SW 1271 (cell line): ENCODE results near the gene OR1J4.
A peak's percentile ranks its signal among the peaks of the same experiment; 100 is the strongest.
"Not testable (repeated sequence)": the region's sequence is repeated elsewhere in the genome, so short reads cannot be mapped to it uniquely, and the experiment has no call there.

ENCODE experiments used
- DNase-seq, 2 experiments: peaks; one replicate each; lab custom pipeline; 2025; lab: John Stamatoyannopoulos, UW

OR1J4 gene, protein sequence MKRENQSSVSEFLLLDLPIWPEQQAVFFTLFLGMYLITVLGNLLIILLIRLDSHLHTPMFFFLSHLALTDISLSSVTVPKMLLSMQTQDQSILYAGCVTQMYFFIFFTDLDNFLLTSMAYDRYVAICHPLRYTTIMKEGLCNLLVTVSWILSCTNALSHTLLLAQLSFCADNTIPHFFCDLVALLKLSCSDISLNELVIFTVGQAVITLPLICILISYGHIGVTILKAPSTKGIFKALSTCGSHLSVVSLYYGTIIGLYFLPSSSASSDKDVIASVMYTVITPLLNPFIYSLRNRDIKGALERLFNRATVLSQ

DNA sequence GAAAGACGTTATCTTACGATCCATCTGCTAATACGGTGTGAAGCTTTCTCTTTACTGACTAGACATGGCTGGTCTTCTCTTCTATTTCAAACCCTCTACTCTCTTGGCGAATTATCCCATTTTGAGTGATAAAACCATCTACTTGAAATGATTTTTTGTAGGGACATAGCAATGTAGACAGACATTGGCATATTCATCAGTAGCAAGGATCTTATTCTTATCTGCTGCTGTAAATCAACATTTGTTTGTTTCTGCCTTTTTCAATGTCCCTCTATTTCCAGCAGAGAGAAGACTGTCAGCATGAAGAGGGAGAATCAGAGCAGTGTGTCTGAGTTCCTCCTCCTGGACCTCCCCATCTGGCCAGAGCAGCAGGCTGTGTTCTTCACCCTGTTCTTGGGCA lies at the start of gene OR1J4:
TSS of gene OR1J4 (plus strand) at position 301 of the 400 bp plus-strand sequence. CDS start at position 301, 0 bp downstream.
- DNase-seq, result no peak

DNA sequence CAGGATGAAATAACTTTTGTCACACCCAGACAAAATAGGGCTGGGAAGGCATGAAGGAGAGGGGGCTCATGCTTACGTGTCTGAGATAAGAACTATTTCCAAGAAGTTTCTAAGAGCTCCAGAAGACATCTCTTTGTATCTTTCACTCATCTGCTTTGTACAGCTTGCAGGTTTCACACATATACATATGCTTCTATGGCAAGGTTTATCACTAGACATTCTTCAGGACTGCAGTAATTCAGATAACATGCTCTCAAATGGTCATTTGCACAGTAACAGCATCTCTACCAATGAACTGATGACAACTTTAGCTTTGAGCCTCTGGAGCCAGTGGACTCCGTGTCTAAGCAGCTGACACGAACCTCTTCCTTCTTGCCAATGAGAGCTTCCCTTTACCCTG lies 44.4 kb upstream of the OR1J4 start:
- DNase-seq, result no peak

DNA sequence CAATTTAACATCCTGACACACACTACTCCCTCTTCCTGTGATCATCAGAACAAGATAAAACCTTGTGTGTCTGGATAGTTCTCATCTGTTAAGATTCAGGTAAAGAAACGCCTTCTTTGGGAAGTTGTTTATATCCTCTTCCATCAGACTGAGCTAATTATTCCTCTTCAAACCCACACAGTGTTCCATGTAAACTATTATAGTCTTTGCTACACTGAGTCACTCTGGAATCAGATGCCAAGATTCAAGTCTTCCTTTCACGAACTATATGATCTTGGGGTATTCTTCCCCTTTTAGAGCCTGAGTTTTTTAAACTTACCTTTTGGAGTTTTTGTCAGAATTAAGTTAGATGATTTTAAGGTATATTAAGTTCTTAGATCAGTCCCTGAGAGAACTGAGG lies 43.2 kb upstream of the OR1J4 start:
- DNase-seq, result no peak

DNA sequence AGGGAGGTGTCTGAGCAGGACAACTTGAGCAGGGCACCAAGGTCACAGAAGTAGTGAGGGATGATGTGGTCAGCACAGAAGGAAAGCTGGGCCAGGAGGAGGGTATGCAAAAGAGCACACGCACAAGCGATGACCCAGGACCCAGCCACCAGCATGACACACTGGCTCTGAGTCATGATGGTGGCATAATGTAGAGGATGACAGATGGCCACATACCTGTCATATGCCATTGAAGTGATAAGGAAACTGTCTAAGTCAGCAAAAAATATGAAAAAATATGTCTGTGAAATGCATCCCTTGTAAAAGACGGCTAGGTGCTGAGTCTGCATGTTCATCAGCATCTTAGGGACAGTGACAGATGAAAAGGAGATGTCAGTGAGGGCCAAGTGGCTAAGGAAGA lies 41.6 kb upstream of the OR1J4 start:
- no peak for DNase-seq

DNA sequence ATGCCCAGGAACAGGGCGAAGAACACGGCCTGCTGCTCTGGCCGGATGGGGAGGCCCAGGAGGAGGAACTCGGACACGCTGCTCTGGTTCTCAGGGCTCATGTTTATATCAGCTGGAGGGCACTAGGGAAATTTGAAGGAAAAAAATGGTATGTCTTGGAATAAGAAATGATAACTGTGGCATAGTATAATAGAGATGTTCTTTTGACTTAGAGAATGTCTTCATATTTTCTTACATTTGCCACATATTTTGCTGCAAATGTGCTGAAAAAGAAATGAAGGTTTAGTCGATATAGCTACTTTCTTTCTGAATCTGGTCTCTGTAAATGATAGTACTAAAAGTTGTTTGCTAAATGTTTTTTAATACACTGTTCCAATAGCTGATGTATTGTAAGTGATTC lies 41.1 kb upstream of the OR1J4 start, which contains the start of gene OR1J1:
TSS of gene OR1J1 (minus strand) at position 101 of the 400 bp plus-strand sequence. CDS start at position 101, 0 bp downstream.
- no peak for DNase-seq

DNA sequence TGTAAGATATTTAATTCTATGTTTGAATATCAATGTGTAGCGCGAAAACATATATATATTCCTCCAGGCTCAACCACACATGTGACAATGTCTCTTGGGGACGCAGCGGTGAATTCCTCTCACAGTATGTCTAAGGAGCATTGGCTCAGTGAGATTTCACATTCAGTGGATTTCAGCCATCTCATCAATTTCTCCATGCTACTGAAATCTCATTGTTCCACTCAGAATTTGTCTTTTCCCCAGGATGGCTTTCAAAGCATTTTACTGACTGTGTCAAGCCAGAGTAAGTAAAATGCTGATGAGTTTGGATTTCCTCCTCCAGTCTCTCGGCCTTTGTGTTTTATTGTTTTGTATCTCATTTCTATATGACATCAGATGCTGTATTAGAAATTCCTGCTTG lies 39.9 kb upstream of the OR1J4 start:
- no peak for DNase-seq

DNA sequence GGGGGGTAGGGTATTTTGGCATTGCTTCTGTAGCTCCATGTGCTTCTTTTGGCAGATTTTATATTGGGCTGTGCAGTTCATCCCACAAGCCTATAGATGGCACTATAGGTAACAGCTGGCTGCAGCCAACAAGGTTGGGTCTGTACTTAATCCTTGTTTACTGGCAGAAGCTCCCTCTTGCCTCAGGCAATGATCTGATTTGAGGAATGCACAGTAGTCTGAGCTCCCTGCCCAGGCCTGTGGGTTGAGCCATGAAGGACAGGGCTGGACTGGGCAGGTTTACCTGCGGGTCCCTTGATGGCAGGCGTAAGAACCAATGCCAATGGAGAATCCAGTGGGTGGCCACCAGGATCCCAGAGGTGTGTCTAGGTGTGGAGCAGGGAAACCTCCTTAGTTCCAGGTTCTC lies 20.1 kb upstream of the OR1J4 start:
- DNase-seq, result peak in 1 of 2 experiments; percentile 29

DNA sequence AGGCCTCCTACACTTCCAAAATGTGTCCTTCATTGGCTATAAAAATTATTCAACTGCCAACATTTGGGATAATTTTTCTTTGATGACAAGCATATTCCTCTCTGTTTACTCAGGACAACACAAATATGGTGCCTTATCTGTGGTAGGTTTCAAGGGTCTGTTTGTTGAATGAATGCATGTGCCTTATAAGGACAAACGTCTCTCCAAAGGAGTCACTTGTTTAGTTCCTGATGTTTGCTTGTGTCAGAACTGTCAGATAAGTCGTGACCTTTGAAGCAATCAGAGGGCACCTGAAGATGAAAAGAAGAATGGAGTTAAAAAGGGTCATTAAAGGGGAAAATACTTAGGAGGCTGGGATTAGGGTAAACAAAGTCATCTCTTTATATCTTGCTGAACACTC lies 12.0 kb upstream of the OR1J4 start:
- no peak for DNase-seq

DNA sequence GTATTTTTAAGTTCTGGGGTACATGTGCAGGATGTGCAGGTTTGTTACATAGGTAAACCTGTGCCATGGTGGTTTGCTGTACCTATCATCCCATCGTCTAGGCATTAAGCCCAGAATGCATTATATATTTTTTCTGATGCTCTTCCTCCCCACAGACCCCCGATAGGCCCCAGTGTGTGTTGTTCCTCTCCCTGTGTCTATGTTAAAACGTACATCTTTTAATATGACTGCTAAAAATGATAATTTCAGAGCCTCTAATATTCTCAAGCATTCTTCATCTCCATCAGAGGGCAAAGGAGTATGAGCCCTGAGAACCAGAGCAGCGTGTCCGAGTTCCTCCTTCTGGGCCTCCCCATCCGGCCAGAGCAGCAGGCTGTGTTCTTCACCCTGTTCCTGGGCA lies 8.4 kb upstream of the OR1J4 start, which contains the start of gene OR1J2:
TSS of gene OR1J2 (plus strand) at position 301 of the 400 bp plus-strand sequence. CDS start at position 301, 0 bp downstream.
- DNase-seq, result no peak

DNA sequence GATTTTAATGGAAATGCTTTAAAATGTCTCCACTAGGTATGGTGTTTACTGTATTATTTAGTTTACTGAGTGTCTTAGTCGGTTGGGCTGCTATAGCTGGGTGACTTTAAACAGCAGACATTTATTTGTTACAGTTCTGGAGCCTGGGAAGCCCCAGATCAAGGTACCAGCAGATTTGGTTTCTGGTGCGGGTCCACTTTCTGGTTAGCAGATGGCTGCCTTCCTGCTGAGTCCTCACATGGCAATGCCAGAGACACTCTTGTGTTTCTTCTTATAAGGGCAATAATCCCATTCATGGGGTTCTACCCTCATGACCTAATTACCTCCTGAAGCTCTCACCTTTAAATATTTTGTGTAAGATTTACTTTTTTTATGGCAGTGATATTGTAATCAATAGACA lies 715 bp upstream of the OR1J4 start:
- DNase-seq, result no peak

DNA sequence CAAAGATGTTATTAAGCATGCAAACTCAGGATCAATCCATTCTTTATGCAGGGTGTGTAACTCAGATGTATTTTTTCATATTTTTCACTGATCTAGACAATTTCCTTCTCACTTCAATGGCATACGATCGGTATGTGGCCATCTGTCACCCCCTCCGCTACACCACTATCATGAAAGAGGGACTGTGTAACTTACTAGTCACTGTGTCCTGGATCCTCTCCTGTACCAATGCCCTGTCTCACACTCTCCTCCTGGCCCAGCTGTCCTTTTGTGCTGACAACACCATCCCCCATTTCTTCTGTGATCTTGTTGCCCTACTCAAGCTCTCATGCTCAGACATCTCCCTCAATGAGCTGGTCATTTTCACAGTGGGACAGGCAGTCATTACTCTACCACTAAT lies 435 bp downstream of the OR1J4 start:
- no peak for DNase-seq

DNA sequence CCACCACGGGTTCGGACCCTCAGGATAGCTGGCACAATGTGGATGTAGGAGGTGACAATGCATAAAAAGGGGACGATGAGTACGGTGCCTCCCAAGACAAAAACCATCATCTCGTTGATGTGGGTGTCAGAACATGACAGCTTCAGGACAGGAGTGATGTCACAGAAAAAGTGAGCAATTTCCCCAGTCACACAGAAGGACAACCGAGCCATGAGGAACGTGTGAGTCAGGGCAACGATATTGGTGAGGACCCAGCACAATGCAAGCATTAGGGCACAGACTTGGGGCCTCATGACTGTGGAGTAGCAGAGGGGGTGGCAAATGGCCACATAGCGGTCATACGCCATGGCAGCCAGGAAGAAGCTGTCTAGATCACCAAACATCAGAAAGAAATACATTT lies 7.7 kb downstream of the OR1J4 start:
- DNase-seq, result no peak

DNA sequence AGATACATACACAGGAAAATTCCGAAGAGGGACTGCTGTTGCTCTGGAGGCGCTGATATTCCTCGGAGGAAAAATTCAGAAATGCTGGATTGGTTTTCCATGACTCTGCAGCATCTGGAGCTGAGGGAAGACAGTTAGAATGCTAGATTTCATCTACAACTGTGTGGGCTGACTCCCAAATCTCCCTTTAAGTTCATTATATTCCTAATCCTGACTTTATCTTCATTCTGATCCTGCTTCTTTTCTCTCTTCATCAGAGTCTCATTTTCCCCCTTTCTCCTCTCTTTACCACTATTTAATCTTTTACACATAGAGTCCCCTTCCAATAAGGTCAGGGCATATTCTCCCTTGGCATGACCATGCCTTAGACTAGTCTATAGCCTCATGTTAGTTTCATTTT lies 8.3 kb downstream of the OR1J4 start, which contains the start of gene OR1N1:
TSS of gene OR1N1 (minus strand) at position 101 of the 400 bp plus-strand sequence. CDS start at position 101, 0 bp downstream.
- no peak for DNase-seq

DNA sequence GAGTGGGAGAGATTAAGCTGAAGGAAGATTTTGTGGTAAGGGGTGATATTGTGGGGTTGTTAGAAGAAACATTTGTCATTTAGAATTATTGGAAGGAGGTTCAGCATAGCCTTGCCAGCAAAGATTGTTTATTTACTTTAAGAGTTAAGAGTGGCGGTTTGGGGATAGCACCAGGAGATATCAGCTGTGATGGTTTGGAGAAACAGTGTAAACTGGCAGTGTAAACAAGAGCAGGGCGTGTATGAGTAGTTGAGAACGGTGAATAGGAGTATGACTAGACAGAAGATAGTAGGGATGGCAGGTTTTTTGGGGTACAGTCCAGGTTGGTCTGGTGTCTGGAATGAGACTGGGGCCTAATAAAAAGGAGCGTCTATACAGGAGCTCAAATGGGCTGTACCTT lies 12.2 kb downstream of the OR1J4 start:
- not testable (repeated sequence) for DNase-seq

DNA sequence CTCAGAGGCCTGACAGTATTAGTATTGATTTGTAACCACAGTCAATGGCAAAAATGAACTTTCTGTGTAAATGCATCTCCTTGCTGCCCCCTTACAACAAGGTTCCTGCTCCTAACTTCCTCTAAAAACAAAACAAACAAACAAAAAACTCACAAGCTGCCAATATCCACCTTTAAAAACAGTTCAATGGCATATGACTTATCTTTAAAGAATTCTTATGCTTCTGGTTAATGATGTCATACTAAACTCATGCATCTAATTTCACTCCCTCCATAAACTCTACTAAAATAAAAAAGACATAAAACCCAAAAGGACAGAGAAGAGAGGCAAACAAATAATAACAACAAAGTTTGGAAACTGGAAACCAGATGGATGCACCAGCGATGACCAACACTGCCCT lies 17.2 kb downstream of the OR1J4 start:
- no peak for DNase-seq

DNA sequence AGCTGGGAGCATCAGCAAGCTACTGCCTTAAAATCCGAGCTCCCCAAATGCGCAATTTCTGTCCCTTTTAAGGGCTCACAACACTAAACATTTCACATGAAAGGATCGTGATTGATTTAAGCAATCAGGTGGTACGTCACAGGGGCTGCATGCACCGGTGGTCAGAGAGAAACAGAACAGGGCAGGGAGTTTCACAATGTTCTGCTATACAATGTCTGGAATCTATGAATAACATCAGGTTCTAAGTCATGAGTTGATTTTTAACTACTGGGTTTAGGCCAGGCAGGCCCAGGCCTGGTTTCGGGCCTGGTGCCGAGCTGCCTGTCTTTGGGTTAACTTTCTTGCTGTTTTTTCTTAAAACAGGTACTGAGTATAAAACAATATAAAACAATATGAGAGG lies 18.1 kb downstream of the OR1J4 start:
- not testable (repeated sequence) for DNase-seq

DNA sequence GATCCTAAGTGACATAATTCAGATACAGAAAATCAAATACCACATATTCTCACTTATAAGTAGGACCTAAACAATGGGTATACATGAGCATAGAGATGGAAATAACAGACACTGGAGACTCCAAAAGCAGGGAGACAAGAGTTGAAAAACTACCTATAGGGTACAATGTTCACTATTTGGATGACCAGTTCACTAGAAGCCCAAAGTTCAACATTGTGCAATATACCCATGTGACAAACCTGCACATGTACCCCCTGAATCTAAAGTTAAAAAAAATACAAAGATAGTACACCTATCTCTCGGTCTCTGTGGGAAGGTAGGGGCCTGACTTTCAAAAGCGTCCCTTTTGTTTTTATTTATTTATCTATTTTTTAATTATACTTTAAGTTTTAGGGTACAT lies 19.8 kb downstream of the OR1J4 start:
- DNase-seq, result no peak

DNA sequence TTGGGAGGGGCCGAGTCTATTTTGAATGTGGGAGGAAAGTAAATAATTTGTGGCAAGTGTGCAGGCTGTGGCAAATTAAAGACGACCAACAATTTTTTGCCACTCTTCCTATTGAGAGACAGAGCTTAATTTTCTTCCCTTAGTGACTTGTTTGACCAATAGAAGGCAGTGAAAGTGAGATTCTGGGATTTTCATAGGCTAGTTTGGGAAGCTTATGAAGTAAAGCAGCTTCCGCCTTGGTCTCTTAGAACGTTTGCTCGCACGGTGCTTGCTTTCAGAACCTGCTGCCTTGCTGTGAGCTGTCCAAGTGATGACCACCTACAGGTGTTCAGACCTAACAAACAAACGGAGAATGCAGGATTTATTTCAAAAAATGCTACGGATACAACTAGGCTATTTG lies 27.3 kb downstream of the OR1J4 start:
- DNase-seq, result no peak

DNA sequence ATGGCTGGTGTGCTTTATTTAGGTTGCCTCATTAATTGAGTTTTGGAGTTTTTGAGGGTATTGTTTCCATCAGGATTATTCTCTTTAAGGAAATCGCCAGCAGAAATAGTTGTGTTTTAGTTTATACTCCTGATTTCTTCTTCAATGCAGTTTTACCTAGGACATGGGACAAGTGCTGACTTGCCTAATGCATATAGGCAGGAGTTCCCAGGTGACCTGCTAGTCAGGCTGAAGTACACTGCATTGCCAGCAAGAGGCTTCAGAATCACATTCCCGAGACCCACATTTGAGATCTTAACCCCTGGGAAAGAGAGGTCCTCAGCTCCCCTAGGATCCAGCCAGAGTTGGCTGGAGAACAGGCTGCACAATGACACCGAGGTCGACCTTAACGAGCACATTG lies 32.4 kb downstream of the OR1J4 start:
- DNase-seq, result no peak

DNA sequence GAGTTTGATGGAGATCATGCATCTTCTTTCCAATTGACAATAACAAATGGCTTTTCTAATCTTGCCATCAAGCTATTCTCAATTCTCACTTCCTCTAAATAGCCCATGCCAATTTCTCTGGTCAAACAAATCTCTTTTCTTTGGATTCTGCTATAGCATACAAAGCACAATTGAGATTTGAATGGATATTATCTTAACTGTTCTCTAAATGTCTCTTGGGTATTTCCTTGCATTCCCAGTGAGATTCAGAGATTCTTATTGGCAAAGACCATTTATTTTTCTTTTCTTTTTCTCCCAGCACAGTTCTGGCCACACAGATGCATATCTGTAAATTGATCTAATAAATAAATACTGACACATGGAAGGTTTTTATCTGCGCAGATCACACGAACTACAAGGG lies 33.9 kb downstream of the OR1J4 start, which contains the start of gene OR1N2:
TSS of gene OR1N2 (plus strand) at position 301 of the 400 bp plus-strand sequence. CDS start 100 bp downstream, outside the sequence.
- no peak for DNase-seq

DNA sequence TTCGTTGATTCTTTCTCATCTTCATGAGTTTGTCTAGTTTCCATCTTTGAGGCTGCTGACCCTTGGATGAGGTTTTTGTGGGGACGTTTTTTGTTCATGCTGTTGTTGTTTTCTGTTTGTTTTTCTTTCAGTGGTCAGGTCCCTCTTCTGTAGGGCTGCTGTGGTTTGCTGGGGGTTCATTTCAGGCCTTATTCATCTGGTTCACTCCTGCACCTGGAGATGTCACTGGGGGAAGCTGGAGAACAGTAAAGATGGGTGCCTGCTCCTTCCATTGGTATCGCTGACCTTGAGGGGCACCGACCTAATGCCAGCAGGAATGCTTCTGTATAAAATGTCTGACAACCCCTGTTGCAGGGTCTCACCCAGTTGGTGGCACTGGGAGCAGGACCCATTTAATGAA lies 42.5 kb downstream of the OR1J4 start:
- DNase-seq, result no peak

DNA sequence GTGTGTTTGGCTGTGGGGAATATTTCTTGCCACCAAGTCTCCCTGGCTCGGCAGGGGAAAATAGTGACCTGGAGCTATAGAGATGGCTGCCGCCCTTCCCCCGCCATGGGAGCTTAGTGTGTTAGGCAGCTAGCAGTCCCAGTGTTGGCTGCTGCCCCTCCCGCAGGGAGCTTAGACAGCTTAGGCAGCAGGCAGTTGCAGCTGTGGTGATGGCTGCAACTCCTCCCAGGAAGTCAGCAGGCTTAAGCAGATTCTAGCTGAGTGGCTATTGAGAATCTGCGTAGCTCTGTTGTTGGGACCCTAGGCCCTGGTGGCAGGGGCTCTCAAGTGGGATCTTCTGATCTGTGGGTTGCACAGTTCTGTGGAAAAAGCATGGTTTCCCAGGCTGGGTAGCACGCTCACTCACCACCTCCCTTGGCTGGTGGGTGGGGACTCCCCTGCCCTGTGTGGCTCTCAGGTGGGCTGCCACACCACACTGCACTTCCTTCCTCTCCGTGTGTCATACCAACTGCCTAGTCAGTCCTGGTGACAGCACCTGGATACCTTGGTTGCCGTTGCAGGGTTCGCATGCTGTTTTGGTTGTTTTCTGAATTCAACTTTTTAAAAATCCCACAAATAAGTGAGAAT lies 43.3 kb downstream of the OR1J4 start:
- DNase-seq, result no peak

DNA sequence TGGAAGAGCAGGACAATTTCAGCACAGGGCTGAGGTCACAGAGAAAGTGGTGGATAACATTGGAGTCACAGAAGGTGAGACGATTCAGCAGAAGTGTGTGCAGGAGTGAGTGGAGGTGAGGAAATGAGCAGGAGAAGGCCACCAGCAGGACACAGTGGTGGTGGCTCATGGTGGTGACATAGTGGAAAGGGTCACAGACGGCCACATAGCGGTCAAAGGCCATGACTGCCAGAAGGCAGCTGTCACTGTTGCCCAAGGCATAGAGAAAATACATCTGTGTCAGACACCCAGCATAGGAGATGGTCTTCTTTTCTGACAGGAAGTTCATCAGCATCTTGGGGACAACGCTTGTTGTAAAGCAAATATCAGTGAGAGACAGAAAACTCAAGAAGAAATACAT lies 49.0 kb downstream of the OR1J4 start:
- no peak for DNase-seq
